ENCODE measurements around the gene ZNF516. TPM values are rescaled to one million over a fixed set of nuclear protein-coding genes. Genes with fewer than 3 reads are reported as not detected.

The ZNF516 gene
- total RNA-seq, 1 experiment from 2014 or later: 22.6 TPM

DNA sequence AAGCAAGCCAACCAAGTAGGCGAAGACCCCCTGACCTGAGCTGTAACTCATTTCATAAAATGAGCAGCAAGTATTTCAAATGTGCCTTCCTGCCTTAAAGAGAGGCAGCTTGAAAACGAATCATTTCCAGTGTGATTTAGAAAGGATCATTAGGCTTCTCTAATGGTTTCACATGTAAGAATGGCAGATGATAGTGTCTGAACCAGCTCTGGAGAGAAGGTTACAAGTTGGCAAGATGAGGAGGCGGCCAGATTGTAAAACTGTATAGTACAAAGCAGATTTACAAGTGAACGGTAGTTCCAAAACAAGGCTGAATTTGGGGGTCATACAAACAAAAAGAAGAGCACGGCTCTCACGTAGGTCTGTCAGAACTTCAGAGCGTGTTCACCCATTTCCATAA lies 132.4 kb downstream of the ZNF516 start:
- H2BK120ac ChIP-seq (ENCODE audit: low read depth, low read length, poor library complexity, severe bottlenecking): no peak overlapping the region
- no peak overlapping the region for H3K18ac ChIP-seq (ENCODE audit: insufficient read length, low read depth, low read length)
- no peak overlapping the region for H3K56ac ChIP-seq (ENCODE audit: insufficient read length, low read depth, low read length)
- H2BK12ac ChIP-seq (ENCODE audit: insufficient read length, low read depth, low read length): no peak overlapping the region
- H4K8ac ChIP-seq (replicated peaks; ENCODE audit: insufficient read length, low read depth, low read length): no peak overlapping the region
- no peak overlapping the region for H2BK20ac ChIP-seq (ENCODE audit: low read depth, low read length, poor library complexity, severe bottlenecking)
- no peak overlapping the region for H3K14ac ChIP-seq (ENCODE audit: insufficient read depth, low read length)
- no peaks in the 10 kb centered on the region for H3K27me3 ChIP-seq (ENCODE audit: insufficient read depth, low read length)
- H3K9me3 ChIP-seq (ENCODE audit: control insufficient read depth, low read depth, low read length): no peaks in the 10 kb centered on the region
- no peaks in the 10 kb centered on the region for H4K20me1 ChIP-seq (ENCODE audit: control insufficient read depth, insufficient read depth, insufficient read length)
- H2BK5ac ChIP-seq (ENCODE audit: insufficient read length, low read length): no peak overlapping the region
- H3K36me3 Mint-ChIP-seq (ENCODE audit: insufficient read depth in 1 of 3, low read depth in 3 of 3): peaks cover 5 to 9% (median 6%) of the 10 kb centered on the region in 3 experiments; a peak in 5 of 7 replicates
- H3K27ac Mint-ChIP-seq: no peak overlapping the region
- H3K23ac ChIP-seq (ENCODE audit: insufficient read length, low read depth, low read length): no peak overlapping the region
- no peak overlapping the region for H3K4me2 ChIP-seq (ENCODE audit: insufficient read depth, insufficient read length, low read length)
- H3K4me1 Mint-ChIP-seq: peaks cover 15 to 21% of the 10 kb centered on the region in 2 experiments
- H2AFZ ChIP-seq (ENCODE audit: low read length): no peak overlapping the region
- H3K27me3 Mint-ChIP-seq (ENCODE audit: low read depth): no peaks in the 10 kb centered on the region
- H4K91ac ChIP-seq (ENCODE audit: insufficient read length, low read depth, low read length): no peak overlapping the region
- no peaks in the 10 kb centered on the region for H3K23me2 ChIP-seq (ENCODE audit: insufficient read length, low read depth, low read length, poor library complexity, severe bottlenecking)
- H3K79me2 ChIP-seq (ENCODE audit: insufficient read depth, low read length): no peaks in the 10 kb centered on the region
- no peak overlapping the region for H3K4me3 Mint-ChIP-seq
- no peak overlapping the region for H3K9ac ChIP-seq (ENCODE audit: extremely low read depth, insufficient read length, low read length)
- WGBS (ENCODE audit: extremely low coverage, insufficient read length, low lambda C conversion rate): no CpG with 5 or more reads among the region's 7 CpGs
- H3K27ac ChIP-seq (ENCODE audit: insufficient read length, low read depth, low read length): no peak overlapping the region
- 0 out of 2 replicates have a peak, but pooled peaks cover 4% of the 10 kb centered on the region for H3K4me1 ChIP-seq (ENCODE audit: insufficient read depth, low read length)
- TF ChIP-seq, protein P1, sequence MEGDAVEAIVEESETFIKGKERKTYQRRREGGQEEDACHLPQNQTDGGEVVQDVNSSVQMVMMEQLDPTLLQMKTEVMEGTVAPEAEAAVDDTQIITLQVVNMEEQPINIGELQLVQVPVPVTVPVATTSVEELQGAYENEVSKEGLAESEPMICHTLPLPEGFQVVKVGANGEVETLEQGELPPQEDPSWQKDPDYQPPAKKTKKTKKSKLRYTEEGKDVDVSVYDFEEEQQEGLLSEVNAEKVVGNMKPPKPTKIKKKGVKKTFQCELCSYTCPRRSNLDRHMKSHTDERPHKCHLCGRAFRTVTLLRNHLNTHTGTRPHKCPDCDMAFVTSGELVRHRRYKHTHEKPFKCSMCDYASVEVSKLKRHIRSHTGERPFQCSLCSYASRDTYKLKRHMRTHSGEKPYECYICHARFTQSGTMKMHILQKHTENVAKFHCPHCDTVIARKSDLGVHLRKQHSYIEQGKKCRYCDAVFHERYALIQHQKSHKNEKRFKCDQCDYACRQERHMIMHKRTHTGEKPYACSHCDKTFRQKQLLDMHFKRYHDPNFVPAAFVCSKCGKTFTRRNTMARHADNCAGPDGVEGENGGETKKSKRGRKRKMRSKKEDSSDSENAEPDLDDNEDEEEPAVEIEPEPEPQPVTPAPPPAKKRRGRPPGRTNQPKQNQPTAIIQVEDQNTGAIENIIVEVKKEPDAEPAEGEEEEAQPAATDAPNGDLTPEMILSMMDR (conservative IDR thresholded peaks at IDR 0.05): no peak
- no peak overlapping the region for H2BK15ac ChIP-seq (ENCODE audit: low read depth, low read length)
- no peaks in the 10 kb centered on the region for H3K9me3 Mint-ChIP-seq
- H3T11ph ChIP-seq (ENCODE audit: low read length): no peak overlapping the region
- H3K79me1 ChIP-seq (ENCODE audit: insufficient read depth, low read depth, low read length, poor library complexity, severe bottlenecking): no peaks in the 10 kb centered on the region
- H4K5ac ChIP-seq (ENCODE audit: insufficient read length, low read depth, low read length): no peak overlapping the region
- no peak overlapping the region for H3K4ac ChIP-seq (ENCODE audit: low read depth, low read length)
- no peak for DNase-seq
- no peak overlapping the region for H2AK5ac ChIP-seq (ENCODE audit: insufficient read length, low read length)

Measured in H9 (cell line).